PFSK-1 (cell line): ENCODE measurements around the gene OSTN.

Experiments used
- FOXP2 ChIP-seq: optimal IDR thresholded peaks from 2 replicates; pipeline ENCODE3; 2011; ENCODE audit warnings: borderline replicate concordance, control low read depth, inconsistent platforms; ENCODE audit not compliant: insufficient read depth; ENCODE audit errors: extremely low read length, extremely low read depth
- POLR2AphosphoS5 ChIP-seq: IDR thresholded peaks from 2 replicates; pipeline ENCODE4 v1.6.1; 2012; ENCODE audit warnings: low read depth, mild to moderate bottlenecking, control low read depth, low read length, moderate library complexity
- SIN3A ChIP-seq: IDR thresholded peaks from 2 replicates; pipeline ENCODE4 v1.6.1; 2012; ENCODE audit warnings: mild to moderate bottlenecking, low read length, moderate library complexity, borderline replicate concordance; ENCODE audit not compliant: insufficient read depth
- TAF1 ChIP-seq: IDR thresholded peaks from 2 replicates; pipeline ENCODE4 v1.6.1; 2012; ENCODE audit warnings: low read length, control low read depth, borderline replicate concordance; ENCODE audit not compliant: insufficient read depth
- TF ChIP-seq, protein P1 (sequence below), 2 experiments: IDR thresholded peaks; 2 replicates each; pipeline versions ENCODE4 v1.6.1 to v1.8.0; 2011 to 2012; ENCODE audit warnings: low read depth in 2 of 2, low read length in 2 of 2, control low read depth in 1 of 2, inconsistent platforms in 1 of 2, mild to moderate bottlenecking in 1 of 2, moderate library complexity in 1 of 2; ENCODE audit not compliant: insufficient read depth in 1 of 2

The OSTN gene

DNA sequence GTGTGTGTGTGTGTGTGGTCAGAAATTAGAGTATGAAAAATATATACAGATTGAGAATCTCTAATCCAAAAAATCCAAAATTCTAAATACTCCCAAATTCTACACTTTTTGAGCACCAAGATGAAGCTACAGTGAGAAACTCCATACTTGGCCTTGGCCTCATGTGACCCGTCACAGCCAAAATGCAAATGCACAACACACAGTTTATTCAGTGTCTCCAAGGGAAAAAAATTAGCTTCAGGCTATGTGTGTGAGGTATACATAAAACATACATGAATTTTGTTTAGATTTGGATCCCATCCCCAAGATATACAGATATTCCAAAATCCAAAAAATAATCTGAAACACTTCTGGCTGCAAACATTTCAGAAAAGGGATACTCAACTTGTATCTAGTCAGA, 33.2 kb upstream of the OSTN start:
- TF ChIP-seq FOXP2 (no peak), TAF1 (no peak), SIN3A (no peak)
- TF ChIP-seq, protein P1, sequence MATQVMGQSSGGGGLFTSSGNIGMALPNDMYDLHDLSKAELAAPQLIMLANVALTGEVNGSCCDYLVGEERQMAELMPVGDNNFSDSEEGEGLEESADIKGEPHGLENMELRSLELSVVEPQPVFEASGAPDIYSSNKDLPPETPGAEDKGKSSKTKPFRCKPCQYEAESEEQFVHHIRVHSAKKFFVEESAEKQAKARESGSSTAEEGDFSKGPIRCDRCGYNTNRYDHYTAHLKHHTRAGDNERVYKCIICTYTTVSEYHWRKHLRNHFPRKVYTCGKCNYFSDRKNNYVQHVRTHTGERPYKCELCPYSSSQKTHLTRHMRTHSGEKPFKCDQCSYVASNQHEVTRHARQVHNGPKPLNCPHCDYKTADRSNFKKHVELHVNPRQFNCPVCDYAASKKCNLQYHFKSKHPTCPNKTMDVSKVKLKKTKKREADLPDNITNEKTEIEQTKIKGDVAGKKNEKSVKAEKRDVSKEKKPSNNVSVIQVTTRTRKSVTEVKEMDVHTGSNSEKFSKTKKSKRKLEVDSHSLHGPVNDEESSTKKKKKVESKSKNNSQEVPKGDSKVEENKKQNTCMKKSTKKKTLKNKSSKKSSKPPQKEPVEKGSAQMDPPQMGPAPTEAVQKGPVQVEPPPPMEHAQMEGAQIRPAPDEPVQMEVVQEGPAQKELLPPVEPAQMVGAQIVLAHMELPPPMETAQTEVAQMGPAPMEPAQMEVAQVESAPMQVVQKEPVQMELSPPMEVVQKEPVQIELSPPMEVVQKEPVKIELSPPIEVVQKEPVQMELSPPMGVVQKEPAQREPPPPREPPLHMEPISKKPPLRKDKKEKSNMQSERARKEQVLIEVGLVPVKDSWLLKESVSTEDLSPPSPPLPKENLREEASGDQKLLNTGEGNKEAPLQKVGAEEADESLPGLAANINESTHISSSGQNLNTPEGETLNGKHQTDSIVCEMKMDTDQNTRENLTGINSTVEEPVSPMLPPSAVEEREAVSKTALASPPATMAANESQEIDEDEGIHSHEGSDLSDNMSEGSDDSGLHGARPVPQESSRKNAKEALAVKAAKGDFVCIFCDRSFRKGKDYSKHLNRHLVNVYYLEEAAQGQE (IDR thresholded peaks at IDR 0.05; ENCODE audit: insufficient read depth in 1 of 2, low read depth in 2 of 2, low read length in 2 of 2) = no peak

DNA sequence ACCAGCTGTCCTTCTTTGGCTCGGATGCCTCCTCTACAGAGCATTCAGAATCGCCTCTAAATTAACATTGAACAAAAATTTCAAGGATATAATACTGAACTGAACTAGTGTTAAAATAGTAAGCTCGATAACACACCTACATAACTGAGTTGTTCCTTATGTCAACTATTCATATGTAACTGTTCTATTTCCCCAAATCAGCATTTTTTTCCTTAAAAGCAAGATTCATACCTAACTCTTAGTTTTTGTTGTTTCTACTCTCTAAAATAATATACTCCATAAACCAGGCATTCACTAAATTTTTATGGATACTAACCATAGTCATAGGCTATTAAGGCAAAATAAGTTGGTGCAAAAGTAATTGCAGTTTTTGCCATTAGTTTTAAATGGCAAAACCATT, 32.7 kb upstream of the OSTN start:
- no peak for TF ChIP-seq FOXP2

DNA sequence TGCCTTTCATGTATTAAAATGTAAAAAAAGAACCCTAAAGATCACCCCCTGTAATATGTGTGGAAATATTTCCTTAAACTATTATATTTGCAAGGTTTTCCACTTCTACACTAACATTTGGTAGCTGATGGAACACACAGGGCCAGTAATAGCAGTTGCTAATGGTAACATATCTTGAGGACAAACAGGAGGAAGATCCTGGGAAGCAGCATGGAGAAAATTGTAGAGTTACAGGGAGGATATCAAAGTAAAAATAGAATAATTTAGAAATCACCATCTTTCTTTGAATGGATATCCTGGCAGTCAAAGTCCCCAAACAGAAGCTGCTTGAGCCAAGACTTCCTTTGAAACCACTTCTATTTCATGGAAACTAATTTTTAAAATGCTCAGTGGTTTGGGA, 29.5 kb upstream of the OSTN start:
- TF ChIP-seq FOXP2 (no peak), POLR2AphosphoS5 (no peak), SIN3A (no peak), TAF1 (no peak)
- TF ChIP-seq, protein P1 (IDR thresholded peaks at IDR 0.05; ENCODE audit: insufficient read depth in 1 of 2, low read depth in 2 of 2, low read length in 2 of 2) = no peak

DNA sequence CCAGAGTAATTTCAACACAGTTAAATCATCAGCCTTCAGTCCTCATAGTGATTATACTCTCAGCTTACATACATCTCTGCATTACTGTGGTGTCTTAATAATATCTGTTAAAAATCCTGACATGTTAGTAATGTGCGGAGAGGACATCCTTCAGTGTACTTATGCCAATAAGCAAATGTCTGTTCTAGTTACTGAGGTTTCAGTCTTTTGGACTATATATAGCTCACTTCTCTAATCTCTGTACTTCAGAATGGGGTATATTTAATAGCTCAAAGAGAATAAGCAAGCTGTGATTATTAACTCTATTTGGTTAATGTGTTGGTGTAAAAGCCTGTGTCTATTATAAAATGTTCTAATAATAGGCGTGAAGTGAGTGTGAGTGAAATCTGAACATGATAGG, 28.9 kb upstream of the OSTN start:
- TF ChIP-seq SIN3A = no peak

DNA sequence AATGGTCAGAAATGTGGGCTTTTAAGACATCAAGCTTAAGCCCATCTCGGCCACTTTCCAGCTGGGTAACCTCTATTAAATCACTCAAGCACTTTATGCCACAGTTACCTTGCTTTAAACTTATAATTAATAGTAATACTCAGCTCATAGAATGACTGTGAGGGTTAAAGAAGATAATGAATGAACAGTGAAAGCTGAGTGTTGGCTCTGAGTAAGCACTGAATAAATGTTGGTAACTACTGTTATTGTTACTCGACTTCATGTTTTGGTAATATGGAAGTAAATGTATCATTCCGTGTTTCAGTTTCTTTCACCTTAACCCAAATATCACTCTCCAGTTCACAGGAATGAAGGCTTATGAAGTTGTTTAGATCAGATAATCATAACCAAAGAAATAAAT, 23.9 kb upstream of the OSTN start:
- TF ChIP-seq, protein P1 (IDR thresholded peaks at IDR 0.05; ENCODE audit: insufficient read depth in 1 of 2, low read depth in 2 of 2, low read length in 2 of 2) = no peak
- TF ChIP-seq FOXP2 = no peak
- TF ChIP-seq TAF1 = no peak
- no peak for TF ChIP-seq POLR2AphosphoS5
- TF ChIP-seq SIN3A = no peak

DNA sequence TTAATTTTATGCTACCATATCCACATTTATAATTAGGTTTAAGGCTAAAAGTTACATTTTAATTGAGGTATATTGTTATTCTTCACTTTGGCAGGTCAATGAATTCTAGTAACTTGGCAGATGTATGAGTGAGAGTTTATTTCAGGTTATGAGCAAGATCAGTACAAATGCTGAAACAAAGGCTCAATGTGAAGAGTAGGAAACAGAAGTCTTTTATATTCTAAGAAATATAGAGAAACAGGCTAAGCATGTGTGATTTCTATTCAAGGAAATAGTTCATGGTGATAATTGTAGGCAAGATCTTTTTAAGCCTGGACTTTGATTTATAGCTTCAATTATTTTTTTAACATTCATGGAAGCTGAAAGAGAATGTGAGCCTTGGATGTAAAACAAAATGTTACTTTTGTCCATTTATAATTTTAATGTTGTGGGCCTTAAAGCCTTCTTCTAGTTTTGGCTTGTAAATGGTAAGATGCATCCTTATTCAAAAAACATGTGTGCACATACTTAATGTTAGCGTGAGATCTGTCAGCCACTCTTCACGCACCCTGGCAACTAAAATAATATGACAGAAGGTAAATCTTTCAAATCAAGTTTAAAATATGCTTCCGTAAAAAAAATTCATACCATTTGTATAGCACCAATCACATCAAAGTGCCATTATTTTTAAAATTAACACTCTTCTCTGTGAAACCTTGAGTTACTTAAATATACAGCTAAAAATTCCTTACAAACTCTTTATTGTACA, 22.8 kb upstream of the OSTN start:
- no peak for TF ChIP-seq TAF1
- no peak for TF ChIP-seq FOXP2
- TF ChIP-seq, protein P1 (IDR thresholded peaks at IDR 0.05; ENCODE audit: insufficient read depth in 1 of 2, low read depth in 2 of 2, low read length in 2 of 2) = no peak
- TF ChIP-seq POLR2AphosphoS5 = no peak
- no peak for TF ChIP-seq SIN3A
